HEK293T (cell line): ENCODE results near the gene RBM11.
A peak's percentile ranks its signal among the peaks of the same experiment; 100 is the strongest.
"Not testable (repeated sequence)": the region's sequence is repeated elsewhere in the genome, so short reads cannot be mapped to it uniquely, and the experiment has no call there.

Experiments used
- CTCF ChIA-PET: fragments of 350-600 bp; formaldehyde crosslinking; extraction: SDS; loops from one replicate; lab custom pipeline; 2021; ENCODE audit warnings: antibody characterized with exemption, inconsistent platforms; lab: Yijun Ruan, JAX
- POLR2A ChIA-PET: fragments of 350-600 bp; formaldehyde crosslinking; extraction: SDS; loops from one replicate; lab custom pipeline; 2020; ENCODE audit warnings: antibody characterized with exemption, inconsistent platforms; lab: Yijun Ruan, JAX
- DNase-seq: peaks from one replicate; pipeline ENCODE4 v3.0.0; 2012; ENCODE audit warnings: mixed read lengths; ENCODE audit errors: extremely low spot score
- ARNT ChIP-seq: fragments of 450-650 bp; IDR thresholded peaks from 2 replicates; pipeline ENCODE4 v1.6.1; 2017; ENCODE audit warnings: mild to moderate bottlenecking
- BHLHE40 ChIP-seq: fragments of 450-650 bp; IDR thresholded peaks from 2 replicates; pipeline ENCODE4 v1.6.1; 2016; ENCODE audit warnings: mild to moderate bottlenecking, moderate library complexity, borderline replicate concordance
- CTBP1 ChIP-seq: fragments of 450-650 bp; IDR thresholded peaks from 2 replicates; pipeline ENCODE4 v1.6.1; 2016; ENCODE audit warnings: borderline replicate concordance
- ELF4 ChIP-seq: fragments of 450-650 bp; IDR thresholded peaks from 2 replicates; pipeline ENCODE4 v1.6.1; 2017; ENCODE audit warnings: antibody characterized with exemption
- FOXA1 ChIP-seq: fragments of 450-650 bp; IDR thresholded peaks from 2 replicates; pipeline ENCODE4 v1.6.1; 2016; ENCODE audit warnings: mild to moderate bottlenecking
- FOXK2 ChIP-seq: fragments of 450-650 bp; IDR thresholded peaks from 2 replicates; pipeline ENCODE4 v1.6.1; 2016; ENCODE audit warnings: mild to moderate bottlenecking
- FOXM1 ChIP-seq: fragments of 450-650 bp; IDR thresholded peaks from 2 replicates; pipeline ENCODE4 v1.6.1; 2017; ENCODE audit warnings: mild to moderate bottlenecking, borderline replicate concordance
- HDGF ChIP-seq: fragments of 450-650 bp; IDR thresholded peaks from 2 replicates; pipeline ENCODE4 v1.6.1; 2017; ENCODE audit warnings: antibody characterized with exemption, borderline replicate concordance
- L3MBTL2 ChIP-seq: fragments of 450-650 bp; conservative IDR thresholded peaks from 2 replicates; pipeline ENCODE4 v1.6.1; 2016; ENCODE audit warnings: mild to moderate bottlenecking
- LEF1 ChIP-seq: fragments of 450-650 bp; IDR thresholded peaks from 2 replicates; pipeline ENCODE4 v1.6.1; 2017; ENCODE audit warnings: mild to moderate bottlenecking, borderline replicate concordance
- NFRKB ChIP-seq: fragments of 450-650 bp; IDR thresholded peaks from 2 replicates; pipeline ENCODE4 v1.6.1; 2016; ENCODE audit warnings: mild to moderate bottlenecking, moderate library complexity
- SP1 ChIP-seq: fragments of 450-650 bp; IDR thresholded peaks from 2 replicates; pipeline ENCODE4 v1.6.1; 2017
- SUZ12 ChIP-seq: fragments of 450-650 bp; IDR thresholded peaks from 2 replicates; pipeline ENCODE4 v1.6.1; 2016; ENCODE audit warnings: mild to moderate bottlenecking
- TARDBP ChIP-seq: fragments of 450-650 bp; IDR thresholded peaks from 2 replicates; pipeline ENCODE4 v1.6.1; 2016
- ZNF384 ChIP-seq: fragments of 450-650 bp; IDR thresholded peaks from 2 replicates; pipeline ENCODE4 v1.6.1; 2016
- TF ChIP-seq, protein P1 (sequence below): fragments of 450-650 bp; IDR thresholded peaks from 2 replicates; pipeline ENCODE4 v1.6.1; 2016

RBM11 gene

DNA sequence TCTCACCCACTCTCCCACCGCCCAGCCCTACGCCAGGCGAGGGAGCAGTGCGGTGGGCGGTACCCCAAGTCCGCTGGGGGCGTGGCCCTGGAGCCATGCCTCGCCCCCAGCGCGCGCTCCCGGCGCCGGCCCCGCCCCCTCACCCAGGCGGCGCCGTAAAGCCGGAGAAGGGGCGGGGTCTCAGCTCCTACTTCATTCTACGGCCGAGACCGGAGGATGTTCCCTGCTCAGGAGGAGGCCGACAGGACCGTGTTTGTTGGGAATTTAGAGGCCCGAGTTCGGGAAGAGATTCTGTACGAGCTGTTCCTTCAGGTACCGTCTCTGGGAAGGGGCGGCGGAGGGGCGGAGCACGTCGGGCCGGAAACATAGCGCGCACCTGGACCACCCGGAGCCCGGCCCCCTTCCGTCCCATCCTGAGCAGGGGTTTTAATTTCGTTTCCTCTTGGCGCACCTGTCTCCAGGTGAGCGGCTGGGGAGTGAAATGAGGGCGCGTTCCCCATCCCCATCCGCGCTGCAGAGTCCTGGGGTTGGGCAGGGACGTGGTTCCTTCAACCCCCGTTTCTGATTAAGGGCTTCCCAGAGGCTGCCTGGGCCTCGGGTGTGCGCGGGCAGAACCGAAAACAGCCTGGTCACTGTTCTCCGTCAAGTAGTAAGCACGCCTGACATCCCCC, at the start of gene RBM11:
TSS of gene RBM11 (plus strand) at position 187 of the 671 bp plus-strand sequence. CDS start at position 217, 30 bp downstream.
- TF ChIP-seq NFRKB (no peak), L3MBTL2 (no peak), BHLHE40 (no peak), ZNF384 (no peak), SUZ12 (no peak), HDGF (no peak), SP1 (no peak), FOXA1 (no peak), FOXM1 (no peak), ARNT (no peak), LEF1 (no peak), FOXK2 (no peak), ELF4 (no peak), CTBP1 (no peak), TARDBP (no peak)
- TF ChIP-seq, protein P1, sequence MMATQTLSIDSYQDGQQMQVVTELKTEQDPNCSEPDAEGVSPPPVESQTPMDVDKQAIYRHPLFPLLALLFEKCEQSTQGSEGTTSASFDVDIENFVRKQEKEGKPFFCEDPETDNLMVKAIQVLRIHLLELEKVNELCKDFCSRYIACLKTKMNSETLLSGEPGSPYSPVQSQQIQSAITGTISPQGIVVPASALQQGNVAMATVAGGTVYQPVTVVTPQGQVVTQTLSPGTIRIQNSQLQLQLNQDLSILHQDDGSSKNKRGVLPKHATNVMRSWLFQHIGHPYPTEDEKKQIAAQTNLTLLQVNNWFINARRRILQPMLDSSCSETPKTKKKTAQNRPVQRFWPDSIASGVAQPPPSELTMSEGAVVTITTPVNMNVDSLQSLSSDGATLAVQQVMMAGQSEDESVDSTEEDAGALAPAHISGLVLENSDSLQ: no peak
- POLR2A ChIA-PET: no interaction called here
- peak; percentile 91 for DNase-seq
- CTCF ChIA-PET: no interaction called here

DNA sequence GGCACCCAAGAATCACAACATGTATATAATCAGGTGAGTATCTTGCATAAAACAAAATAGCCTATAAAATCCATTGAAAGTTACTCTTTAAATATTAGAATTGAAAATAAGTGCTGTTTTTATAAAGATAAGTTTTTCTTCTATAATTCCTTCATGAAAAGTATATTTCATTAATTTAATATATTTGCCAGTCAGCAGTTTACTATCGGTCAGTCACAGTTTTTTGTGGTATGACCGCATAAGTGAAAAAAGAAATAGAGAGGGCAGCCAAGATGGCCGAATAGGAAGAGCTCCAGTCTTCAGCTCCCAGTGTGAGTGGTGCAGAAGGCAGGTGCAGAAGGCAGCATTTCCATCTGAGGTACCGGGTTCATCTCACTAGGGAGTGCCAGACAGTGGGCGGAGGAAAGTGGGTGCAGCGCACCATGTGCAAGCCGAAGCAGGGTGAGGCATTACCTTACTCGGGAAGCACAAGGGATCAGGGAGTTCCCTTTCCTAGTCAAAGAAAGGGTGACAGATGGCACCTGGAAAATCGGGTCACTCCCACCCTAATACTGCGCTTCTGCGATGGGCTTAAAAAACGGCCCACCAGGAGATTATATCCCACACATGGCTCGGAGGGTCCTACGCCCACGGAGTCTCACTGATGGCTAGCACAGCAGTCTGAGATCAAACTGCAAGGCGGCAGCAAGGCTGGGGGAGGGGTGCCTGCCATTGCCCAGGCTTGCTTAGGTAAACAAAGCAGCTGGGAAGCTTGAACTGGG, 49.3 kb upstream of the RBM11 start:
- CTCF ChIA-PET, POLR2A ChIA-PET: not testable (repeated sequence)

GRCh38 chr21:14206222-14206621, 9.7 kb upstream of the RBM11 start:
- TF ChIP-seq NFRKB (no peak), HDGF (no peak)
- POLR2A ChIA-PET: no interaction called here

More for the DNA sequence above, 49.3 kb upstream of the RBM11 start:
- not testable (repeated sequence) for DNase-seq

GRCh38 chr21:14210738-14211137, 5.2 kb upstream of the RBM11 start, which contains the start of gene LIPI:
Gene LIPI (minus strand): TSS chr21:14210955. CDS start chr21:14210845, 110 bp downstream.
- CTCF ChIA-PET: no interaction called here
- no peak for DNase-seq

More at GRCh38 chr21:14206222-14206621, 9.7 kb upstream of the RBM11 start:
- no peak for DNase-seq
- CTCF ChIA-PET: no interaction called here

GRCh38 chr21:14213164-14213563, 2.8 kb upstream of the RBM11 start:
- CTCF ChIA-PET: no interaction called here

More at GRCh38 chr21:14210738-14211137, 5.2 kb upstream of the RBM11 start, which contains the start of gene LIPI:
- POLR2A ChIA-PET: no interaction called here
- TF ChIP-seq NFRKB (no peak), FOXM1 (no peak), ZNF384 (no peak), ELF4 (no peak), CTBP1 (no peak), SP1 (no peak), ARNT (no peak), L3MBTL2 (no peak), HDGF (no peak), LEF1 (no peak), SUZ12 (no peak), TARDBP (no peak), FOXK2 (no peak), BHLHE40 (no peak), FOXA1 (no peak)
- TF ChIP-seq, protein P1: no peak

GRCh38 chr21:14223365-14223764, 7.4 kb downstream of the RBM11 start:
- DNase-seq: no peak
- TF ChIP-seq FOXM1 (no peak), ARNT (no peak), LEF1 (no peak), NFRKB (no peak), FOXK2 (no peak), SP1 (no peak), ELF4 (no peak), FOXA1 (no peak), BHLHE40 (no peak), TARDBP (no peak), CTBP1 (no peak), SUZ12 (no peak), HDGF (no peak), ZNF384 (no peak), L3MBTL2 (no peak)
- TF ChIP-seq, protein P1: no peak
- ChIA-PET POLR2A (no interaction called here), CTCF (no interaction called here)

More at GRCh38 chr21:14213164-14213563, 2.8 kb upstream of the RBM11 start:
- POLR2A ChIA-PET: no interaction called here
- TF ChIP-seq SUZ12 (no peak), FOXK2 (no peak), FOXM1 (no peak), ELF4 (no peak), NFRKB (no peak), SP1 (no peak), CTBP1 (no peak), HDGF (no peak), BHLHE40 (no peak)
- no peak for DNase-seq
